IMR-90 (cell line): ENCODE data around the gene LILRA6. TPM values are rescaled to one million over a fixed set of nuclear protein-coding genes. Genes with fewer than 3 reads are reported as not detected.

ENCODE experiments used
- ATAC-seq: fragments of 200-7000 bp; cut with Tn5 transposase; 2 replicates; pipeline ENCODE4 v1.9.1; 2020; ENCODE audit warnings: low read depth, mild to moderate bottlenecking, moderate library complexity
- BruUV-seq: library from RNA; stranded (reverse); fragments of 400-500 nt; replicated peaks from 2 replicates; lab custom pipeline; 2021; lab: Mats Ljungman, UMichigan
- CTCF ChIA-PET: fragments of 300-600 bp; formaldehyde crosslinking; extraction: SDS; loops from one replicate; lab custom pipeline; 2021; ENCODE audit warnings: antibody characterized with exemption; lab: Yijun Ruan, JAX
- POLR2A ChIA-PET: fragments of 300-600 bp; sonication (Branson Sonifier 250); formaldehyde crosslinking; loops from one replicate; lab custom pipeline; 2022; ENCODE audit warnings: antibody characterized with exemption; ENCODE audit not compliant: unreplicated experiment; lab: Charles Lee
- DNase-seq: peaks from one replicate; pipeline ENCODE4 v3.0.0; 2013
- H2AFZ ChIP-seq: replicated peaks from 2 replicates; pipeline ENCODE3; 2013; ENCODE audit warnings: low read length, mild to moderate bottlenecking; ENCODE audit not compliant: poor library complexity
- H2AK5ac ChIP-seq: 2 replicates; pipeline ENCODE4 v1.6.1; 2013; ENCODE audit warnings: low read depth, low read length, inconsistent platforms
- H2AK9ac ChIP-seq: replicated peaks from 2 replicates; pipeline ENCODE3; 2013; ENCODE audit warnings: mild to moderate bottlenecking, low read depth, low read length, moderate library complexity; ENCODE audit not compliant: poor library complexity
- H2BK120ac ChIP-seq: 2 replicates; pipeline ENCODE4 v1.6.1; 2013; ENCODE audit warnings: low read depth, low read length, inconsistent platforms
- H2BK15ac ChIP-seq: 3 replicates; pipeline ENCODE4 v1.6.1; 2013; ENCODE audit warnings: low read depth, low read length, inconsistent platforms
- H2BK20ac ChIP-seq: 2 replicates; pipeline ENCODE4 v1.6.1; 2013; ENCODE audit warnings: low read depth, mild to moderate bottlenecking, inconsistent platforms, low read length, moderate library complexity
- H2BK5ac ChIP-seq: 2 replicates; pipeline ENCODE4 v1.6.1; 2013; ENCODE audit warnings: mild to moderate bottlenecking, low read depth, low read length, inconsistent platforms; ENCODE audit not compliant: poor library complexity, severe bottlenecking
- H3K14ac ChIP-seq: replicated peaks from 2 replicates; pipeline ENCODE4 v1.6.1; 2013; ENCODE audit warnings: low read depth, low read length, inconsistent platforms
- H3K18ac ChIP-seq: 2 replicates; pipeline ENCODE4 v1.6.1; 2013; ENCODE audit warnings: low read depth, low read length, control low read depth
- H3K23ac ChIP-seq: 2 replicates; pipeline ENCODE4 v1.6.1; 2013; ENCODE audit warnings: low read depth, low read length, inconsistent platforms
- H3K27ac ChIP-seq: 2 replicates; pipeline ENCODE4 v1.5.1; 2013; ENCODE audit warnings: mild to moderate bottlenecking, control low read depth, low read length; ENCODE audit not compliant: insufficient read depth
- H3K27me3 ChIP-seq: 2 replicates; pipeline ENCODE4 v1.6.1; 2013; ENCODE audit warnings: low read length; ENCODE audit not compliant: control insufficient read depth, insufficient read depth
- H3K36me3 ChIP-seq: 2 replicates; pipeline ENCODE4 v1.6.1; 2013; ENCODE audit warnings: low read length, mixed read lengths; ENCODE audit not compliant: control insufficient read depth, insufficient read depth
- H3K4ac ChIP-seq: 2 replicates; pipeline ENCODE4 v1.6.1; 2013; ENCODE audit warnings: low read depth, low read length, inconsistent platforms
- H3K4me1 ChIP-seq: 2 replicates; pipeline ENCODE4 v1.6.1; 2013; ENCODE audit warnings: low read length, mixed read lengths; ENCODE audit not compliant: control insufficient read depth, insufficient read depth
- H3K4me2 ChIP-seq: 2 replicates; pipeline ENCODE4 v1.6.1; 2013; ENCODE audit warnings: low read depth, mild to moderate bottlenecking, control low read depth, low read length, moderate library complexity
- H3K4me3 ChIP-seq: 2 replicates; pipeline ENCODE4 v1.5.1; 2013; ENCODE audit warnings: low read depth, mild to moderate bottlenecking, control low read depth, low read length, moderate library complexity; ENCODE audit not compliant: insufficient read depth
- H3K56ac ChIP-seq: 2 replicates; pipeline ENCODE4 v1.6.1; 2013; ENCODE audit warnings: low read length, inconsistent platforms; ENCODE audit not compliant: insufficient read depth; ENCODE audit errors: extremely low read depth
- H3K79me1 ChIP-seq, 2 experiments: 2 replicates each; pipeline ENCODE4 v1.6.1; 2013; ENCODE audit warnings: low read length in 2 of 2, inconsistent platforms in 1 of 2, low read depth in 1 of 2
- H3K9ac ChIP-seq: 2 replicates; pipeline ENCODE4 v1.6.1; 2013; ENCODE audit warnings: low read depth, low read length, control low read depth
- H3K9me1 ChIP-seq: 2 replicates; pipeline ENCODE4 v1.6.1; 2013; ENCODE audit warnings: low read length, inconsistent platforms; ENCODE audit not compliant: insufficient read depth
- H3K9me3 ChIP-seq: 2 replicates; pipeline ENCODE4 v1.6.1; 2013; ENCODE audit warnings: low read length; ENCODE audit not compliant: control insufficient read depth, insufficient read depth
- H4K20me1 ChIP-seq: 2 replicates; pipeline ENCODE4 v1.6.1; 2013; ENCODE audit warnings: low read length, inconsistent platforms; ENCODE audit not compliant: insufficient read depth
- H4K5ac ChIP-seq: 2 replicates; pipeline ENCODE4 v1.6.1; 2013; ENCODE audit warnings: mild to moderate bottlenecking, low read depth, low read length, control low read depth
- H4K8ac ChIP-seq, 2 experiments: 2 replicates each; pipeline ENCODE4 v1.6.1; 2013; ENCODE audit warnings: low read depth in 2 of 2, low read length in 2 of 2, control low read depth in 1 of 2, inconsistent platforms in 1 of 2
- H4K91ac ChIP-seq: 2 replicates; pipeline ENCODE4 v1.6.1; 2013; ENCODE audit warnings: low read depth, low read length, inconsistent platforms; ENCODE audit not compliant: insufficient read depth
- CTCF ChIP-seq: conservative IDR thresholded peaks from 2 replicates; pipeline ENCODE4 v1.5.1; 2012; ENCODE audit warnings: mild to moderate bottlenecking, low read depth, low read length, improper control_type of control experiment
- FOS ChIP-seq: fragments of 150-350 bp; IDR thresholded peaks from 2 replicates; pipeline ENCODE4 v1.6.1; 2016; ENCODE audit warnings: low read depth, low read length
- MAZ ChIP-seq: IDR thresholded peaks from 2 replicates; pipeline ENCODE4 v1.6.1; 2012; ENCODE audit warnings: low read depth, mild to moderate bottlenecking, low read length, improper control_type of control experiment, moderate library complexity, borderline replicate concordance
- MXI1 ChIP-seq: IDR thresholded peaks from 2 replicates; pipeline ENCODE4 v1.6.1; 2012; ENCODE audit warnings: low read depth, mild to moderate bottlenecking, low read length, moderate library complexity, borderline replicate concordance
- POLR2A ChIP-seq: IDR thresholded peaks from 2 replicates; pipeline ENCODE4 v1.6.1; 2012; ENCODE audit warnings: mild to moderate bottlenecking, low read depth, low read length
- WGBS, 2 experiments: methylation state at CpG; one replicate each; pipeline versions ENCODE4 v1.1.5 to v1.1.7; 2013; ENCODE audit warnings: missing lambda C conversion rate in 2 of 2; ENCODE audit not compliant: insufficient read length in 1 of 2; ENCODE audit errors: extremely low coverage in 2 of 2; 5-methylcytosine and 5-hydroxymethylcytosine counted together
- dilution Hi-C: fragments of 300-500 bp; cut with HindIII; formaldehyde crosslinking; loops from one replicate; pipeline ENCODE4 v1.14.3; 2018; ENCODE audit warnings: low sequenced_read_pairs; ENCODE audit not compliant: unreplicated experiment
- in situ Hi-C: fragments of 300-500 bp; cut with MboI; formaldehyde crosslinking; loops from 3 replicates; pipeline ENCODE4 v1.14.3; 2019; ENCODE audit warnings: low sequenced_read_pairs, inconsistent platforms, mixed read lengths
- intact Hi-C: fragments of 100-400 bp; cut with micrococcal nuclease; formaldehyde crosslinking; loops from 2 replicates; pipeline ENCODE4 v1.10.0; 2022
- polyA plus RNA-seq, 3 experiments: library from polyadenylated mRNA; depleted of rRNA; stranded (reverse); fragments of >200 nt; gene quantifications; 2 replicates each; pipeline ENCODE4 v1.2.3, GENCODE V29; 2012; ENCODE audit warnings: low replicate concordance in 1 of 3
- total RNA-seq: library from RNA; depleted of rRNA; stranded (reverse); fragments of >200 nt; gene quantifications from 2 replicates; pipeline ENCODE4 v1.2.3, GENCODE V29; 2012

The LILRA6 gene
- total and polyA plus RNA-seq, 2 of the 4 experiments (the other 2 are of a cell fraction) = not detected

GRCh38 chr19:54189145-54189734 lies 53.4 kb downstream of the LILRA6 start, which contains the start of gene MBOAT7:
MBOAT7 (minus strand) TSS chr19:54189580; CDS start chr19:54188508, 1,072 bp downstream.
- Histone ChIP-seq H3K4me3 (peak within 1 kb of the TSS; percentile 70), H3K18ac (peak within 1 kb of the TSS; percentile 77), H3K9me3 (no peaks in the 10 kb centered on the region), H4K8ac (peak within 1 kb of the TSS; percentile 62 to 99), H3K27ac (peak within 1 kb of the TSS; percentile 93), H3K23ac (peak within 1 kb of the TSS; percentile 94), H3K79me1 (peaks cover 24 to 50% of the 10 kb centered on the region in 2 experiments), H3K56ac (peak within 1 kb of the TSS; percentile 90), H3K36me3 (peaks cover 17% of the 10 kb centered on the region), H2BK5ac (peak within 1 kb of the TSS; percentile 96), H3K27me3 (no peaks in the 10 kb centered on the region), H4K91ac (peak within 1 kb of the TSS; percentile 93), H4K20me1 (peaks cover 16% of the 10 kb centered on the region), H3K4me1 (peaks cover 5% of the 10 kb centered on the region), H3K14ac (peak within 1 kb of the TSS; percentile 94), H2BK120ac (peak within 1 kb of the TSS; percentile 88; the same call in 1 of the 2 replicates), H2AK9ac (peak within 1 kb of the TSS; percentile 99), H4K5ac (peak within 1 kb of the TSS; percentile 56), H3K9me1 (peaks cover 3% of the 10 kb centered on the region; the same call in 1 of the 2 replicates), H2BK15ac (peak within 1 kb of the TSS; percentile 91; the same call in 1 of the 3 replicates), H3K9ac (peak within 1 kb of the TSS; percentile 88), H2AK5ac (peak within 1 kb of the TSS; percentile 91), H2BK20ac (peak within 1 kb of the TSS; percentile 59; the same call in 1 of the 2 replicates), H2AFZ (peak within 1 kb of the TSS; percentile 96), H3K4ac (peak within 1 kb of the TSS; percentile 96), H3K4me2 (peak within 1 kb of the TSS; percentile 89)
- TF ChIP-seq FOS (no peak), POLR2A (peak; percentile 68), MXI1 (peak; percentile 60; the same call in 1 of the 2 replicates), MAZ (peak; percentile 9; the same call in 1 of the 2 replicates), CTCF (peak; percentile 38)
- in situ Hi-C loops (no loop called here), dilution Hi-C loops (no loop called here), intact Hi-C loops (loop anchor here (2.0 kb wide), 1 partner anchor 20 kb away; no protein-coding TSS in a partner anchor)
- ChIA-PET POLR2A (interaction anchor here (0.6 to 1.9 kb wide), 4 partner anchors 10 to 30 kb away, joined by 3 to 8 read pairs (median 5); partner anchors contain the start of gene LENG1), CTCF (interaction anchor here (0.8 to 1.1 kb wide), 2 partner anchors 76 to 201 kb away, joined by 3 read pairs; no protein-coding TSS in a partner anchor)
- 0% methylated on average over 30 of the region's 64 CpGs; no CpG with 5 or more reads in 1 of the 2 experiments for WGBS, 2 experiments
- BruUV-seq = no TSS peak
- ATAC-seq (peak; percentile 2), DNase-seq (no peak)
